ENCODE data around the gene UNC119. TPM values are rescaled to one million over a fixed set of nuclear protein-coding genes. Genes with fewer than 3 reads are reported as not detected.
"Not testable (repeated sequence)": the region's sequence is repeated elsewhere in the genome, so short reads cannot be mapped to it uniquely, and the experiment has no call there.

UNC119 gene
- total RNA-seq, 2 donors from 2014 or later, result 45.3 to 53.8 TPM

GRCh38 chr17:28532050-28532960, 20.1 kb downstream of the UNC119 start:
- no peaks in the 10 kb centered on the region for H3K27me3 Mint-ChIP-seq (ENCODE audit: low read depth)
- H3K36me3 Mint-ChIP-seq (ENCODE audit: insufficient read depth in 2 of 2), result no peaks in the 10 kb centered on the region
- H3K9me3 Mint-ChIP-seq, result no peaks in the 10 kb centered on the region
- no peak for DNase-seq
- no peaks in the 10 kb centered on the region for H3K4me1 Mint-ChIP-seq (ENCODE audit: low read depth)
- no peak overlapping the region for H3K4me3 Mint-ChIP-seq
- no peak for ATAC-seq (replicated peaks in 1 of 2)
- H3K27ac Mint-ChIP-seq, result no peak overlapping the region

DNA sequence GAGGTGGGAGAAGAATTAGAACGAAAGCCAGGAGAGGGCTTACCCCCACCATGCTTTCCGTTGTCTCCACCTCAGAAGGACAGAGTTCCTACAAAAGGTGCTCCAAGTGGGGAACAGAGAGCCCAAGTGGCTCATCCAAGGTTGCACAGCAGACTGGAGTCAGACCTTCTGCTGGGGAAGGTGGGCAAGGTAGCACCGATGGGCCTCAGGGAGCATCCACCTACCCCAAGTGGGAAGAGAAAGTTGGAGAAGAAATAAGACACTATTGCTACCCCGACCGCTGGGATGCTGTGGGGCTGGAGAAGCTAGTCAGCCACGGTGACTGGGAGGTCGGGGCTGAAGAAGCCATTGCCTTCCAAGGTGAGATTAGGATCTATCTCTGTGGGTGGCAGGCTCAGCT, 21.5 kb downstream of the UNC119 start:
- no peaks in the 10 kb centered on the region for H3K4me1 Mint-ChIP-seq (ENCODE audit: low read depth)

DNA sequence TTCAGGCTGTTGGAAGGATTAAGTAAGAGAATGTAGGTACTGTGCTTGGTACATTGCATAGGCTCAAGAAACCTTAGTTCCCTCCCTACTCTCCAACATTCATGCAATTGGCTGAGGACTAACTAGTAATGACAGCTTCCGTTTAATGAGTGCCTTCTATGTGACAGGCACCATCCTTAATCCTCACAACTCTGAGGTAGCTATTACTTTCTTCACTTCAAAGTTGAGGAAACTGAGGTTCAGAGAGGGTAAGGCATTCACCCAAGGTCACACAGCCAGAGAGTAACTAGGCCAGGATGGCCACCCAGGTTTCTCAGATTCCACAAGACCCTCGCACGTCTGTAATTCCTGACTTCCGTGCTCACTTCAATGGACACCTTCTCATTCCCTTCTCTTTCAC, 22.2 kb downstream of the UNC119 start:
- H3K4me3 Mint-ChIP-seq, result no peak overlapping the region
- H3K4me1 Mint-ChIP-seq (ENCODE audit: low read depth), result no peaks in the 10 kb centered on the region
- no peak overlapping the region for H3K27ac Mint-ChIP-seq
- no peaks in the 10 kb centered on the region for H3K9me3 Mint-ChIP-seq
- ATAC-seq (replicated peaks in 1 of 2) (no peak), DNase-seq (no peak)
- H3K27me3 Mint-ChIP-seq (ENCODE audit: low read depth), result no peaks in the 10 kb centered on the region
- no peaks in the 10 kb centered on the region for H3K36me3 Mint-ChIP-seq (ENCODE audit: insufficient read depth in 2 of 2)

More for the DNA sequence above, 21.5 kb downstream of the UNC119 start:
- H3K27ac Mint-ChIP-seq, result no peak overlapping the region
- no peaks in the 10 kb centered on the region for H3K36me3 Mint-ChIP-seq (ENCODE audit: insufficient read depth in 2 of 2)
- no peaks in the 10 kb centered on the region for H3K27me3 Mint-ChIP-seq (ENCODE audit: low read depth)
- ATAC-seq (replicated peaks in 1 of 2) (no peak), DNase-seq (no peak)
- no peak overlapping the region for H3K4me3 Mint-ChIP-seq
- no peaks in the 10 kb centered on the region for H3K9me3 Mint-ChIP-seq

GRCh38 chr17:28529013-28529400, 23.4 kb downstream of the UNC119 start:
- Mint-ChIP-seq H3K36me3 (ENCODE audit: insufficient read depth in 2 of 2) (no peaks in the 10 kb centered on the region), H3K27me3 (ENCODE audit: low read depth) (no peaks in the 10 kb centered on the region), H3K4me1 (ENCODE audit: low read depth) (no peaks in the 10 kb centered on the region), H3K27ac (no peak overlapping the region), H3K4me3 (no peak overlapping the region), H3K9me3 (no peaks in the 10 kb centered on the region)
- ATAC-seq (replicated peaks in 1 of 2), result no peak
- DNase-seq, result no peak

- Mint-ChIP-seq H3K27me3 (ENCODE audit: low read depth) (no peaks in the 10 kb centered on the region), H3K9me3 (no peaks in the 10 kb centered on the region), H3K36me3 (ENCODE audit: insufficient read depth in 2 of 2) (no peaks in the 10 kb centered on the region), H3K4me3 (no peak overlapping the region), H3K27ac (no peak overlapping the region), H3K4me1 (ENCODE audit: low read depth) (no peaks in the 10 kb centered on the region)
- ATAC-seq (replicated peaks in 1 of 2) (no peak), DNase-seq (no peak)
These were observed 24.0 kb downstream of the UNC119 start for GRCh38 chr17:28528327-28529012.

- Mint-ChIP-seq H3K36me3 (ENCODE audit: insufficient read depth in 2 of 2) (no peaks in the 10 kb centered on the region), H3K4me1 (ENCODE audit: low read depth) (no peaks in the 10 kb centered on the region), H3K4me3 (no peak overlapping the region), H3K27me3 (ENCODE audit: low read depth) (no peaks in the 10 kb centered on the region), H3K9me3 (no peaks in the 10 kb centered on the region), H3K27ac (no peak overlapping the region)
- DNase-seq, result no peak
- ATAC-seq (replicated peaks in 1 of 2), result no peak
These were observed 24.6 kb downstream of the UNC119 start for GRCh38 chr17:28527859-28528258.

- H3K4me3 Mint-ChIP-seq, result no peak overlapping the region
- no peak for DNase-seq
- H3K36me3 Mint-ChIP-seq (ENCODE audit: insufficient read depth in 2 of 2), result no peaks in the 10 kb centered on the region
- no peaks in the 10 kb centered on the region for H3K9me3 Mint-ChIP-seq
- H3K27ac Mint-ChIP-seq, result no peak overlapping the region
- ATAC-seq (replicated peaks in 1 of 2), result no peak
- H3K4me1 Mint-ChIP-seq (ENCODE audit: low read depth), result no peaks in the 10 kb centered on the region
- no peaks in the 10 kb centered on the region for H3K27me3 Mint-ChIP-seq (ENCODE audit: low read depth)
These were observed 25.2 kb downstream of the UNC119 start for GRCh38 chr17:28527181-28527681.

DNA sequence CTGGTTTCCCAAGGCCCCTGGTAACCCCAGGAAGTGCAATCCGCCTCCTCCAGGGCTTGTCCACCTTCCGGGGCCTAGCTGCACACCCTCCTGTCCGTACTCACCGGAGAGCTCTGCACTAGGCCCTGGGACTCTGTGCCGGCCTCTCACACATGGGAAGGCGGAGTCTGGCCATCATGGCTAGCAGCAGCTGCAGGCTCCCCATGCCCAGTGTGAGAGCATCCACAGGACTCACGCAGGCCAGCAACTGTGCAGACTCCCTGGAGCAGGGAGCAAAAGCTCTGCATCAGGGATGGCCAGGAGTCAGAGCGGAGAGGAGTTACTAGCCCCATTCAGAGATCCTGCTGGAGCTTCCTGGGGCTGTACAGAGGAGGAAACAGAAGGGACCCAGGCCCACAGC, 26.0 kb downstream of the UNC119 start:
- Mint-ChIP-seq H3K4me1 (ENCODE audit: low read depth) (no peaks in the 10 kb centered on the region), H3K36me3 (ENCODE audit: insufficient read depth in 2 of 2) (no peaks in the 10 kb centered on the region), H3K4me3 (no peak overlapping the region), H3K27me3 (ENCODE audit: low read depth) (no peaks in the 10 kb centered on the region), H3K9me3 (no peaks in the 10 kb centered on the region), H3K27ac (no peak overlapping the region)
- DNase-seq (no peak), ATAC-seq (replicated peaks in 1 of 2) (no peak)

DNA sequence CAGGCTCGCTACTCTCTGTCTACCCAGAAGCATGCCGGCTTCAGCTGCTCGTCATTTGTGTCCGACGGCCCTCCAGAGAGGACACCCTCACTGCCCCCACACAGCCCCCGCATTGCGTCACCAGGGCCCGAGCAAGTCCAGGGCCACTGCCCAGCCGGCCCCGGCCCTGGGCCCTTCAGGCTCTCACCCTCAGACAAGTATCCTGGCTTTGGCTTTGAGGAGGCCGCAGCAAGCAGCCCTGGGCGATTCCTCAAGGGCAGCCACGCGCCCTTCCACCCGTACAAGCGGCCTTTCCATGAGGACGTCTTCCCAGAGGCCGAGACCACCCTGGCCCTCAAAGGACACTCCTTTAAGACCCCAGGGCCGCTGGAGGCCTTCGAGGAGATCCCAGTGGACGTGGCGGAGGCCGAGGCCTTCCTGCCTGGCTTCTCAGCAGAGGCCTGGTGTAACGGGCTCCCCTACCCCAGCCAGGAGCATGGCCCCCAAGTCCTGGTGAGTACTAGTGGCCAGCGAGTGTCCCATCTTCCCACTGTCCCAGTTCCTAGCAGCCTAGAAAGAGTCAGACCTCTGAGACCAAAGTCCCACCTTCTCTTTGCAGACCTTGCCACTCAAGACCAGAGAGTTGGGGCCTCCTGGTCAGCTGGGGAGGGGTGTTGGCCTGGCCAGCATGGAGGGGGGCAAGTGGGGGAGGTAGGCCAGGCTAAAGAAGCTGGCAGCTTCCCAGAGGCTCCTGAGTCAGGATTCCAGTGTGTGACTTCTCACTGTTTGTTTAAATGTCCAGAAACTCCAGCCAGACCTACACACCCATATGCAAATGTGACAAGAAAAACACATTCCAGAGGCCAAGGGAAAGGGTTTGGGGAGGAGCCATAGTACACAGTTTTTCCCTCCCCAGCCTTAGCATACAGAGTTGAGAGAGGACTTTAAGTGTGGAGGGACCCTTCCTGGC, 27.7 kb downstream of the UNC119 start:
- Mint-ChIP-seq H3K27ac (no peak overlapping the region), H3K27me3 (ENCODE audit: low read depth) (no peaks in the 10 kb centered on the region), H3K36me3 (ENCODE audit: insufficient read depth in 2 of 2) (no peaks in the 10 kb centered on the region), H3K9me3 (no peaks in the 10 kb centered on the region), H3K4me1 (ENCODE audit: low read depth) (no peaks in the 10 kb centered on the region), H3K4me3 (no peak overlapping the region)
- ATAC-seq (replicated peaks in 1 of 2), result no peak
- DNase-seq, result no peak

- DNase-seq, result no peak
- H3K4me3 Mint-ChIP-seq, result no peak overlapping the region
- ATAC-seq (replicated peaks in 1 of 2), result no peak
- H3K27ac Mint-ChIP-seq, result no peak overlapping the region
- no peaks in the 10 kb centered on the region for H3K36me3 Mint-ChIP-seq (ENCODE audit: insufficient read depth in 2 of 2)
- no peaks in the 10 kb centered on the region for H3K4me1 Mint-ChIP-seq (ENCODE audit: low read depth)
- H3K9me3 Mint-ChIP-seq, result no peaks in the 10 kb centered on the region
- no peaks in the 10 kb centered on the region for H3K27me3 Mint-ChIP-seq (ENCODE audit: low read depth)
These were observed 28.5 kb downstream of the UNC119 start for GRCh38 chr17:28523876-28524275.

DNA sequence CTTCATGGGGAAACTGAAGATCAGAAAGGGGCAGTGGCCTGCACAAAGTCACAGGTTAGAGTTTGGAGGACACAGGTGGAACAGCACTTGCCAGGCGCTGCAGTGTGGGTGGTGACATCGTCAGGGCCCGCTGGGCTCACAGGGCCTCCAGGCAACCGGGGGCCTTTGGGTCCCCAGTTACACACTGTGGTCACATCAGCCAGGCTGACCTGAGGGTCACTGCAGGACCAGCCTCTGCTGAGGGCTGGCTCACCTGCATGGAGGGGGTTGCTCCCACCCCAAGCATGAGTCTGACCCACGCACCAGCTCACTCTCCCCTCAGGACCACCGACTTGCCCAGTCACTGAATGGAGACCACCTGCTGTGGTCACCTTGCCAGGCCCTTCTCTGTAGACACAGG, 29.2 kb downstream of the UNC119 start:
- no peak overlapping the region for H3K4me3 Mint-ChIP-seq
- DNase-seq (no peak), ATAC-seq (replicated peaks in 1 of 2) (no peak)
- no peak overlapping the region for H3K27ac Mint-ChIP-seq
- H3K9me3 Mint-ChIP-seq, result no peaks in the 10 kb centered on the region
- no peaks in the 10 kb centered on the region for H3K36me3 Mint-ChIP-seq (ENCODE audit: insufficient read depth in 2 of 2)
- no peaks in the 10 kb centered on the region for H3K27me3 Mint-ChIP-seq (ENCODE audit: low read depth)
- no peaks in the 10 kb centered on the region for H3K4me1 Mint-ChIP-seq (ENCODE audit: low read depth)

- not testable (repeated sequence) for H3K9me3 Mint-ChIP-seq; ATAC-seq (replicated peaks in 1 of 2); DNase-seq; H3K36me3 Mint-ChIP-seq (ENCODE audit: insufficient read depth in 2 of 2); H3K27ac Mint-ChIP-seq; H3K4me3 Mint-ChIP-seq; H3K4me1 Mint-ChIP-seq (ENCODE audit: low read depth); H3K27me3 Mint-ChIP-seq (ENCODE audit: low read depth)
These were observed 30.1 kb downstream of the UNC119 start for GRCh38 chr17:28522281-28522680.

Measured in activated T-cell treated with anti-CD3 and anti-CD28 coated beads, Interleukin-2, amount 50 U/mL, for 72 hours (primary cell).